Erythroblast (primary cell): ENCODE results near the gene COL9A3.

Experiments
- GATA1 ChIP-seq: IDR thresholded peaks from 2 replicates; pipeline ENCODE4 v1.6.1; 2011; ENCODE audit warnings: low read depth, mild to moderate bottlenecking, control low read depth, low read length, moderate library complexity
- POLR2A ChIP-seq: IDR thresholded peaks from 2 replicates; pipeline ENCODE4 v1.6.1; 2011; ENCODE audit warnings: mild to moderate bottlenecking, low read length

DNA sequence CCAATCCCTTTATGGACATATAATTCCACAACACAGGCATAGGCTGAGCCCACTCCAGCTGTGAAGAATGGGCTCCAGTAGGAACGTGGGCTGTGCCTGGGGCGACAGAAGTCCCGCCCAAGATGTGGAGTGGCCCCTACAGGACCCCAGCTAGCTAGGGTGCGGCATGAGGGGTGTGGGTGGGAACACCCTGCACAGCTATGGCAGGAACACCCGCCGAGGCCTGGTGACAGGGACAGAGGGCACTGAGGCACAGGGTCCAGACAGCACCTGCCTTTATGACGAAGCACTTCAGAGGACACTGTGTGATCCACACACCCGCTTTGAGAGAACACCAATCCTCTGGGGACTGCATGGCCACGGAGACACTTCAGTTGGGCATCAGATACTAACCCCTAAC lies 73.0 kb downstream of the COL9A3 start:
- TF ChIP-seq POLR2A = no peak
- no peak for TF ChIP-seq GATA1
